ENCODE results near the gene MN1.

GRCh38 chr22:27814993-27815392 lies 13.4 kb upstream of the MN1 start:
- TF ChIP-seq SIN3A (conservative IDR thresholded peaks at IDR 0.05 in 1 of 2, IDR thresholded peaks at IDR 0.05 in 1 of 2; ENCODE audit: low read depth in 1 of 2, low read length in 2 of 2) (no peak), EP300 (IDR thresholded peaks at IDR 0.05; ENCODE audit: borderline replicate concordance in 1 of 2, low read depth in 2 of 2, low read length in 2 of 2) (no peak), POLR2A (IDR thresholded peaks at IDR 0.05; ENCODE audit: control extremely low read depth in 1 of 2, low read depth in 2 of 2, low read length in 2 of 2) (no peak), BCL11A (IDR thresholded peaks at IDR 0.05; ENCODE audit: low read depth in 2 of 2, low read length in 2 of 2) (no peak), E2F6 (IDR thresholded peaks at IDR 0.05) (no peak), TAF1 (IDR thresholded peaks at IDR 0.05; ENCODE audit: low read depth, low read length) (no peak)
- TF ChIP-seq, protein P1, sequence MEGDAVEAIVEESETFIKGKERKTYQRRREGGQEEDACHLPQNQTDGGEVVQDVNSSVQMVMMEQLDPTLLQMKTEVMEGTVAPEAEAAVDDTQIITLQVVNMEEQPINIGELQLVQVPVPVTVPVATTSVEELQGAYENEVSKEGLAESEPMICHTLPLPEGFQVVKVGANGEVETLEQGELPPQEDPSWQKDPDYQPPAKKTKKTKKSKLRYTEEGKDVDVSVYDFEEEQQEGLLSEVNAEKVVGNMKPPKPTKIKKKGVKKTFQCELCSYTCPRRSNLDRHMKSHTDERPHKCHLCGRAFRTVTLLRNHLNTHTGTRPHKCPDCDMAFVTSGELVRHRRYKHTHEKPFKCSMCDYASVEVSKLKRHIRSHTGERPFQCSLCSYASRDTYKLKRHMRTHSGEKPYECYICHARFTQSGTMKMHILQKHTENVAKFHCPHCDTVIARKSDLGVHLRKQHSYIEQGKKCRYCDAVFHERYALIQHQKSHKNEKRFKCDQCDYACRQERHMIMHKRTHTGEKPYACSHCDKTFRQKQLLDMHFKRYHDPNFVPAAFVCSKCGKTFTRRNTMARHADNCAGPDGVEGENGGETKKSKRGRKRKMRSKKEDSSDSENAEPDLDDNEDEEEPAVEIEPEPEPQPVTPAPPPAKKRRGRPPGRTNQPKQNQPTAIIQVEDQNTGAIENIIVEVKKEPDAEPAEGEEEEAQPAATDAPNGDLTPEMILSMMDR (IDR thresholded peaks at IDR 0.05; ENCODE audit: control extremely low read depth in 1 of 3, insufficient read depth in 1 of 3, low read depth in 1 of 3, low read length in 3 of 3), result no peak
